Body of pancreas (tissue), 4 donors: ENCODE results near the gene DMXL2. TPM values are rescaled to one million over a fixed set of nuclear protein-coding genes. Genes with fewer than 3 reads are reported as not detected.
A peak's percentile ranks its signal among the peaks of the same experiment; 100 is the strongest.

Experiments
- ATAC-seq: fragments of 150-250 bp; one replicate; pipeline ENCODE4 v1.9.1; 2016
- DNase-seq, 4 donors: peaks; one replicate each; pipeline ENCODE4 v3.0.0-alpha.2; 2019
- H3K27ac ChIP-seq, 4 donors: fragments of 200-600 bp; sonication (generic); 1 replicate in 3 of 4; 2 replicates in 1 of 4; pipeline versions ENCODE4 v1.5.1 to v1.6.1; 2016 to 2019; ENCODE audit warnings: mild to moderate bottlenecking in 1 of 4, mixed read lengths in 1 of 4, moderate library complexity in 1 of 4
- H3K27me3 ChIP-seq, 2 donors: fragments of 200-600 bp; sonication (generic); one replicate each; pipeline ENCODE4 v1.6.0; 2016; ENCODE audit warnings: mild to moderate bottlenecking in 1 of 2
- H3K36me3 ChIP-seq, 2 donors: fragments of 200-600 bp; sonication (generic); replicated peaks in 1 of 2; 2 replicates each; pipeline ENCODE4 v1.5.1; 2016; ENCODE audit warnings: low read depth in 2 of 2; ENCODE audit not compliant: insufficient read depth in 1 of 2
- H3K4me1 ChIP-seq: fragments of 200-600 bp; sonication (generic); one replicate; pipeline ENCODE4 v1.6.0; 2016
- H3K4me3 ChIP-seq, 2 donors: fragments of 200-600 bp; sonication (generic); 1 replicate in 1 of 2; 2 replicates in 1 of 2; pipeline ENCODE4 v1.5.1; 2016 to 2019
- H3K9me3 ChIP-seq, 3 donors: fragments of 200-600 bp; sonication (generic); 1 replicate in 2 of 3; 2 replicates in 1 of 3; pipeline ENCODE4 v1.5.1; 2016
- POLR2A ChIP-seq, 3 donors: fragments of 450-650 bp; IDR thresholded peaks; one replicate each; pipeline ENCODE4 v1.6.1; 2016; ENCODE audit warnings: antibody characterized with exemption in 3 of 3, mild to moderate bottlenecking in 2 of 3
- WGBS, 2 donors: methylation state at CpG; one replicate each; pipeline ENCODE4 v1.1.5; 2017; 5-methylcytosine and 5-hydroxymethylcytosine counted together
- intact Hi-C: fragments of 100-400 bp; cut with DNase I; formaldehyde crosslinking; loops from one replicate; pipeline ENCODE4 v1.15.1; 2023
- total RNA-seq, 2 donors: library from RNA; depleted of rRNA; stranded (reverse); fragments of >200 nt; gene quantifications; one replicate each; pipeline ENCODE4 v1.1.0, GENCODE V29; 2016
- TF ChIP-seq, protein P1 (sequence below), 7 experiments: fragments of 450-650 bp in 4 of 7; fragments of 200-600 bp in 3 of 7; sonication (generic) in 3 of 7; IDR thresholded peaks; one replicate each; pipeline ENCODE4 v1.5.1; 2016 to 2019; ENCODE audit warnings: antibody characterized with exemption in 7 of 7

The DMXL2 gene
- total RNA-seq, 2 donors from 2014 or later: 34.8 to 48.1 TPM

DNA sequence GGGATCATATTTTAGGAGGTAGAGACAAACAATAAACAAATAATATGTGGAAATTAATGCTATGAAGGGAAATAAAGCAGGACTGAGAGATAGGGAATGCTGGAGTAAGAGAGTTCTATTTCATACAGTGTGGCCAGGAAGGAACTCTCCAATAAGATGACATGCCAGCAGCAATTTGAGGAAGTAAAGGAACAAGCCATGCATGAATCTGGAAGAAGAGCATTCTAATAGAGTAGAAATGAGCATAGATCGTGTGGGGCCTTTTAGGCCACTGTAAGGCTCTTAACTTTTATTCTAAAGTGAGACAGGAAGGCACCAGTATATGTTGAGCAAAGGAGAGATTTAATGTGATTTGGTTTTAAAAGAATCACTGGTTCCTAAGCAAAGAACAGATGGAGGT, 126.3 kb downstream of the DMXL2 start:
- Histone ChIP-seq H3K27ac (no peak overlapping the region), H3K4me3 (no peak overlapping the region), H3K36me3 (no peaks in the 10 kb centered on the region), H3K4me1 (peaks cover 28% of the 10 kb centered on the region), H3K9me3 (no peaks in the 10 kb centered on the region), H3K27me3 (no peaks in the 10 kb centered on the region)
- intact Hi-C loops: no loop called here
- no peak for TF ChIP-seq POLR2A (IDR thresholded peaks at IDR 0.05)
- TF ChIP-seq, protein P1, sequence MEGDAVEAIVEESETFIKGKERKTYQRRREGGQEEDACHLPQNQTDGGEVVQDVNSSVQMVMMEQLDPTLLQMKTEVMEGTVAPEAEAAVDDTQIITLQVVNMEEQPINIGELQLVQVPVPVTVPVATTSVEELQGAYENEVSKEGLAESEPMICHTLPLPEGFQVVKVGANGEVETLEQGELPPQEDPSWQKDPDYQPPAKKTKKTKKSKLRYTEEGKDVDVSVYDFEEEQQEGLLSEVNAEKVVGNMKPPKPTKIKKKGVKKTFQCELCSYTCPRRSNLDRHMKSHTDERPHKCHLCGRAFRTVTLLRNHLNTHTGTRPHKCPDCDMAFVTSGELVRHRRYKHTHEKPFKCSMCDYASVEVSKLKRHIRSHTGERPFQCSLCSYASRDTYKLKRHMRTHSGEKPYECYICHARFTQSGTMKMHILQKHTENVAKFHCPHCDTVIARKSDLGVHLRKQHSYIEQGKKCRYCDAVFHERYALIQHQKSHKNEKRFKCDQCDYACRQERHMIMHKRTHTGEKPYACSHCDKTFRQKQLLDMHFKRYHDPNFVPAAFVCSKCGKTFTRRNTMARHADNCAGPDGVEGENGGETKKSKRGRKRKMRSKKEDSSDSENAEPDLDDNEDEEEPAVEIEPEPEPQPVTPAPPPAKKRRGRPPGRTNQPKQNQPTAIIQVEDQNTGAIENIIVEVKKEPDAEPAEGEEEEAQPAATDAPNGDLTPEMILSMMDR (IDR thresholded peaks at IDR 0.05): no peak
- no peak for DNase-seq
- 78 to 82% methylated on average over 1 of the region's 1 CpG for WGBS, 2 donors
- ATAC-seq: no peak

DNA sequence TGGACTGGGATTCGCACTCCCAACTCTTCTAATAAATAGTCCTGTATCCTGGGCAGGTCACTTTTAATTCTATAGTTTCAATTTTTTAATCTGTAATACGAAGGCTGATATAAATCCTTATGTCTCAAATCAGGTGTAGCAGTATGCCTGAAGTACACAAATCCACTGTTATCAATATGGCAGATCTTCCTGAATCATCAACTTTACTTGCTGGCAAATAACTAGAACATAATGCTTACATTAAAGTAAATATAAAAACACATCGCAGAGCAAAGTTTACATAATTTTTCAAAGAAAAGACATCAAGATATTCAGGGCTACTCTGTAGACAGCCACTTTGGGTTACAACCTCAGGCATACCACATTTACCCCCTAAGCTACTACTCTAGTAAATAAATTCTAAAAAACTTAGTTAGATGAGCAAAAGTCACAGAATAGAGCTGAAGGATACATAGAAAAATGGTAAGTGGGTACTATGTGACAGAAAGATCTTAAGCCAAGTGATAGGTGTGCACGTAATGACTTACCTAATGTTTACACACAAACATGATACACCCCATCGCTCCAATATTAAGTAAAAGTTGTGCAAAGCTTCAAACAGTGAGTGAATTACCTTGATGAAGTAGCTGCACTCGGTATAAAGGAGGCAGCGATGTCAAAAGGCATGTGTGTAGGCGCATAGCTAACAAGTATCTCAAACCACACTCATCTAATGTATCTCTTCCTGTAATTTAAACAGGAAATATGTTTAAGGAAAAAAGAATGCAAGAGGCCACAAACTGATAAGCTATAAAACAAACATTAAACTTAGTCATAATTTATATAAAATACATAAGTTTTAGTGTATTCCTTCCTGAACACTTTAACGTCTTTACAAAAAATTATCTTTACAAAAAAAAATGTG, 127.9 kb downstream of the DMXL2 start:
- H3K36me3 ChIP-seq: no peaks in the 10 kb centered on the region

DNA sequence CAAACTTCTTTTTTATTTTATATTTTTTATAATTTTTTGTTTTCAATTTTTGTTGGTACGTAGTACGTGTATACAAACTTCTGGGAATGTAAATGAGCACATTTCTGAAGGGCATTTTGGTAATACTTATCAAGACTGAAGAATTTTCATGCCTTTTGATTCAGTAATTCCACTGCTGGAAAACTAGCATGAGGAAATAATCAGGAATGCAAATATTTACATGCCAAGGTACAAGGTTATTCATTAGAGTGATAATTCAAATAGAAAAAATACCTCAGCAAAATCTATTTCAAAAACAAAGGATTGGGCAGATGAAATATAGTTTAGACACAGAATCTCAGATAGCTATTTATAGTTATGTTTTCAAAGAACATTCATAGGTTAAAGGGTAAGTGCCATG, 128.7 kb downstream of the DMXL2 start:
- DNase-seq (no peak), ATAC-seq (peak; percentile 55)
- Histone ChIP-seq H3K27me3 (no peaks in the 10 kb centered on the region), H3K9me3 (no peaks in the 10 kb centered on the region), H3K4me3 (no peak overlapping the region), H3K36me3 (no peaks in the 10 kb centered on the region), H3K27ac (peak overlapping the region in 2 of 4 donors; percentile 25 to 45), H3K4me1 (peaks cover 28% of the 10 kb centered on the region)
- 27 to 42% methylated on average over 2 of the region's 2 CpGs for WGBS, 2 donors
- intact Hi-C loops: no loop called here
- TF ChIP-seq, protein P1 (IDR thresholded peaks at IDR 0.05): no peak
- no peak for TF ChIP-seq POLR2A (IDR thresholded peaks at IDR 0.05)

More for the DNA sequence above, 127.9 kb downstream of the DMXL2 start:
- WGBS, 2 donors: 59 to 68% methylated on average over 9 of the region's 9 CpGs
- Histone ChIP-seq H3K9me3 (no peaks in the 10 kb centered on the region), H3K4me1 (peaks cover 28% of the 10 kb centered on the region), H3K4me3 (no peak overlapping the region), H3K27ac (peak overlapping the region in 2 of 4 donors; percentile 25 to 45), H3K27me3 (no peaks in the 10 kb centered on the region)
- intact Hi-C loops: no loop called here
- DNase-seq (no peak), ATAC-seq (no peak)
- TF ChIP-seq, protein P1 (IDR thresholded peaks at IDR 0.05): no peak
- TF ChIP-seq POLR2A (IDR thresholded peaks at IDR 0.05): no peak

DNA sequence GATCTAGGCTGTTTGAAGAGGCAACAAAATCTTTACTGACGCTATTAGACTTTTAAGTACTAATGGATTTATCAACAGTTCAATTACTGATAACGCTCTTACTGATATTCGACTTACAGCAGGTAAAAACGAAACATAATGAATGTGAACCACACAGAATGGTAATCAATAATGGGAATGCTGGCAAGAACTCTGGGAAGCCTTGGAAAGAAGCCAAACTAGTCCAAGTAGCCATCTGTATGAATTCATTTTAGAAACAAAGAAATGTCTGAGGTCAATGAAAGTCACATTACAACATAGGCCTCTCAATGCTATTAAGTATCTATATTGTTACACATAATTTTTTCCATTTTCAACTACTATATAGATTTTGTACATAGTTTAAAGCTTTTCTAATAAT, 130.0 kb downstream of the DMXL2 start:
- no peaks in the 10 kb centered on the region for H3K36me3 ChIP-seq
- intact Hi-C loops: no loop called here
- ATAC-seq: peak; percentile 38
- H3K4me1 ChIP-seq: peaks cover 28% of the 10 kb centered on the region
- DNase-seq: peak in 3 of 4 donors; percentile 21 to 51 (median 36)
- H3K4me3 ChIP-seq: no peak overlapping the region
- no peaks in the 10 kb centered on the region for H3K27me3 ChIP-seq
- 8 to 28% methylated on average over 4 of the region's 4 CpGs for WGBS, 2 donors
- TF ChIP-seq POLR2A (IDR thresholded peaks at IDR 0.05): no peak
- TF ChIP-seq, protein P1 (IDR thresholded peaks at IDR 0.05): no peak
- H3K27ac ChIP-seq: no peak overlapping the region
- H3K9me3 ChIP-seq: no peaks in the 10 kb centered on the region
